NCI-H1930 (cell line): Measurements from ENCODE around the gene BBS10.
"Not testable (repeated sequence)": the region's sequence is repeated elsewhere in the genome, so short reads cannot be mapped to it uniquely, and the experiment has no call there.

Experiments
- DNase-seq, 2 experiments: peaks; one replicate each; lab custom pipeline; 2025; lab: John Stamatoyannopoulos, UW

BBS10 gene

GRCh38 chr12:76329606-76330005 is 18.6 kb downstream of the BBS10 start:
- no peak for DNase-seq

GRCh38 chr12:76329159-76329558 is 19.1 kb downstream of the BBS10 start:
- no peak for DNase-seq

- DNase-seq: not testable (repeated sequence)
Observed at GRCh38 chr12:76319595-76320319, 28.5 kb downstream of the BBS10 start.

- no peak for DNase-seq
Observed at GRCh38 chr12:76318773-76319594, 29.2 kb downstream of the BBS10 start.

- DNase-seq: no peak
Observed at GRCh38 chr12:76317976-76318375, 30.2 kb downstream of the BBS10 start.

- DNase-seq: no peak
Observed at GRCh38 chr12:76316468-76316867, 31.7 kb downstream of the BBS10 start.

GRCh38 chr12:76313299-76313698 is 34.9 kb downstream of the BBS10 start:
- no peak for DNase-seq

- DNase-seq: no peak
Observed at GRCh38 chr12:76312315-76312714, 35.9 kb downstream of the BBS10 start.

- DNase-seq: no peak
Observed at GRCh38 chr12:76311796-76312195, 36.4 kb downstream of the BBS10 start.

GRCh38 chr12:76310110-76310509 is 38.1 kb downstream of the BBS10 start:
- no peak for DNase-seq

GRCh38 chr12:76308866-76309265 is 39.3 kb downstream of the BBS10 start:
- DNase-seq: no peak

- DNase-seq: no peak
Observed at GRCh38 chr12:76307083-76307482, 41.1 kb downstream of the BBS10 start.

- no peak for DNase-seq
Observed at GRCh38 chr12:76303989-76304460, 44.2 kb downstream of the BBS10 start.

GRCh38 chr12:76303365-76303764 is 44.9 kb downstream of the BBS10 start:
- no peak for DNase-seq

- no peak for DNase-seq
Observed at GRCh38 chr12:76300297-76300665, 47.9 kb downstream of the BBS10 start.

GRCh38 chr12:76299536-76300296 is 48.5 kb downstream of the BBS10 start:
- DNase-seq: no peak
